Activated CD8-positive, alpha-beta memory T cell treated with anti-CD3 and anti-CD28 coated beads, Interleukin-2, amount 50 U/mL, for 1 hour (primary cell): ENCODE measurements around the gene KPTN.

Experiments
- DNase-seq: peaks from one replicate; pipeline ENCODE4 v3.0.0-alpha.2; 2020; ENCODE audit errors: extremely low read depth

Gene KPTN

DNA sequence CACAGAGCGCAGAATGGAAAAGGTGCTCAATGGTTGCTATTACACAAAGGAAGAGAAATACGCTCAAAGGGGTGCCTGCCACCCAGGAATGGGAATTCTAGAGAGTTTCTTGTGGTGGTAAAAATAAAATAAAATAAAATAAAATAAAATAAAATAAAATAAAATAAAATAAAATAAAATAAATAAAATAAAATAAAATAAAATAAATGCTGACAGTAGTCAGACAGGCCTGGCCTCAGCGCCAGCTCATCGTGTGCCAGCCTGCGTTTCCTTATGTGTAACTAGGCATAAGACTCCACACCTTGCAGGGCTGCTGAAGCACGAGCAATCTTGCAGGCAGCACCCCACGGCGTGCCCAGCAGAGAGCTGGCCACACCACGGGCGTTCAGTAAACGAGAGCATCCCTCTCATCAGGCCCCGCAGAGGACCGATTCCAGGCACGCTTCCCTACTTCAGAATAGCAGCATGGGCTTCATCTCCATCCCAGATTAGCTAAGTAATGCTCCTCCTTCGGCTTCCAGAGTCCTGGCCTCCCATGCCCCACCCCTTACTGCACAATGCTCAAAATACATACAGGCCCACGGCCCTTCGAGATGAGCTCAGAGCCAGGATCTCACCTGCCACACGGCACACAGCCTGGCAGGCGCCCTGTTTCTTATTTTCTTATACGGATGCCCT, 25.3 kb upstream of the KPTN start:
- DNase-seq, result no peak

DNA sequence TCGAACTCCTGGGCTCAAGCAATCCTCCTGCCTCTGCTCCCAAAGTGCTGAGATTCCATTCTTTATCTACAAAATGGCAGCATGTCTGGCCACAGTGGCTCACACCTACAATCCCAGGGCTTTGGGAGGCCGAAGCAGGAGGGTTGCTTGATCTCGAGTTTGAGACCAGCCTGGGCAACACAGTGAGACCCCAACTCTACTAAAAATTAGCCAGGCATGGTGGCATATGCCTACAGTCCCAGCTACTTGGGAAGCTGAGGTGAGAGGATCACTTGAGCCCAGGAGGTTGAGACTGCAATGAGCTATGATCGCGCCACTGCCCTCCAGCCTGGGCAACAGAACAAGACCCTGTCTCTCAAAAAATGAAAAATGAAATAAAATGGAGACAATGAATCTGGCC, 24.7 kb upstream of the KPTN start:
- no peak for DNase-seq

DNA sequence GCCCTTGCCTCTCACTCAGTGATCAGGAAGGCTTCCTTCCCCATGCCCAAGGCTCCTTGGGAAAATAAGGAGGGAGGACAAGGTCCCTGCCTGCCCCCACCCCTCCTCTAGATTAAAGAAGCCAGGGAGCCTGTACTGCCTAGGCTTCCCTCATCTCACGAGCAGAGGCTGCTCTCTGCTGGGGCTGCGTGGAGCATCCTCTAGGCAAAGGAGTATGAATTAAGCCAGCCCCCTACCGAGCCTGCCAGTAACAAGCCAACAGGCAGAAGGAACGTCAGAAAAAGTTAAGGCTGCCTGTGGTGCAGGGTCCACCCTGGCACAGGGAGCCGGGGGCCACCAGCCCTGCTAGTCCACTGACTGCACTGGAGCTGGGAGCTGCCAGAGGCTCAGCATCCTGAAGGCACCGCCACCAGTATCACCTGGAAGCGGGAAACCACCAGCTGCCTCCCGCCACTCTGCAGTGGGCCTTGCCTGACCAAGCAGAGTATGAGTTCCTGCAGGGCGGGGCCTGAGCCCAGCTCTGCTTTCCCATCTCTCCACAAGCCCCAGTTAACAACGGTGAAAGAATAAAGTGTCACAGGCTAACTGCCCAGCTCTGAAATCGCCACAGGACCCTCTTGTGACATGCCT, 24.0 kb upstream of the KPTN start:
- no peak for DNase-seq

DNA sequence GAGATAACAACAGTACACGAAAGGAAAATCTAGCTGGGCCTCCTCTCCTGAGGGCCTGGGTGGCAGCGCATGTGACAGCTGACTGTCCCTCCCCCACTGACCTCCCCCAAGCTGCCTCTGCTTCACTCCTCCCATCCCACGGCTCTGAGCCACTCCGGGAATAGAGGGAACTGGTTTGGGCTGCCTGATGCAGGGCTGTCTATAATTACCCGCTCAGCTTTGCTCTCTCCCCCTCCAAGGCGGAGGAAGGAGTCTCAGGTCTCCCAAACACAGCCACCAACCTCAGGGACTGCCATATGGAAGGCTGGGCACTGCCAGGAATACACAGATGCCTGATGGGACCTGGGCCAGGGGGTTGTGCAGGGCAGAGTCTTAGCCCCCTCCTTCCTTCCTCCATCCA, 23.0 kb upstream of the KPTN start:
- DNase-seq, result no peak

DNA sequence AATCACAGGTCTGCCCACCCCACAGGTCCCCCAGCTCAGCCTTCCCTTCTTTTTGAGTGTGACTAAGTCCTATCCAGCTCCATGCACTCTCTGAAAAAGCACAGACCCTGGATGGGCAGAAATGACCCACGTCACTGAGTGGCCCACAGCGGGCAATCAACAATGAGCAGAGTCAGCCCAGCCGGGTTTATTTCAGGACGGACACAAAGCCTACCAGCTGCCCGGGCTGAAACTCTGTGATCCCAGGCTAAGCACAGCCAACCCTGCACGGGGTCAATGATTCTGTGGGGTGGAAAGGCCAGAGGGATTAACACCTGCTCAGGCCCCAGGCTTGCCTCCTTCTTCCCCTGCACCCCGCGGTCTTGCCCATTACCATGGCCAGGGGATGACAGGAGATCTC, 22.4 kb upstream of the KPTN start:
- no peak for DNase-seq

DNA sequence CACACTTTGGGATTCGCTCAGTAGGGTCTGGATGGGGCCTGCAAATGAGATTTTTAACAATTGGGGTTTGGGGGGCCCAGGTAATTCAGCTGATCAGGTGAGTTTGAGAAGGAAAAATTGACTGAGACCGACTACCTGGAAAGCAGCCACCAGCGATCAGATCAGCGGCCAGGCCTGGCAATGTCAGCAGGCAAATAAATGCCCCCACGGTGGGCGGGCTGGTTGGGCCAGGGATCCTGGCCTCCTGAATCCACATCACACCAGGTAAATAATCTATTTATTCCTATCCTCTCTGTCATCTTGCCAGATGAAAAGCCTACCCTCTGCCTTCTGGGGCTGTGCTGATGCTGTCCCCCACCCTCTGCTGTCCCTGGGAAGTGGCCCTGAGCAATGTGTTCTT, 21.5 kb upstream of the KPTN start:
- DNase-seq, result no peak

DNA sequence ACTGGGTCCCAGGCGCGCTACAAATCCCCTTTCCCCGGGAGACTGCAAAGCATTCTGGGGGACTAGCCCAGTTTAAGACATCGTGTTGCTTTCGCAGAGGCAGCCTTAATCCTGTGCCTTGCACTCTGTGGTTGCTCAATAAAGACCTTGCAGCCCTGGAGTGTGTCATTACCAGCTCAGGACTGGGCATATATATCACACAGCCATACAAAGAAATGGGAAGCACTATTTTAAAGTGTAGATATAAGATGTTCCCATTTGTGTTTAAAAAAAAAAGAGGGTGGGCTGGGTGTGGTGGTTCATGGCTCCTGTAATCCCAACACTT, 19.8 kb upstream of the KPTN start:
- no peak for DNase-seq

DNA sequence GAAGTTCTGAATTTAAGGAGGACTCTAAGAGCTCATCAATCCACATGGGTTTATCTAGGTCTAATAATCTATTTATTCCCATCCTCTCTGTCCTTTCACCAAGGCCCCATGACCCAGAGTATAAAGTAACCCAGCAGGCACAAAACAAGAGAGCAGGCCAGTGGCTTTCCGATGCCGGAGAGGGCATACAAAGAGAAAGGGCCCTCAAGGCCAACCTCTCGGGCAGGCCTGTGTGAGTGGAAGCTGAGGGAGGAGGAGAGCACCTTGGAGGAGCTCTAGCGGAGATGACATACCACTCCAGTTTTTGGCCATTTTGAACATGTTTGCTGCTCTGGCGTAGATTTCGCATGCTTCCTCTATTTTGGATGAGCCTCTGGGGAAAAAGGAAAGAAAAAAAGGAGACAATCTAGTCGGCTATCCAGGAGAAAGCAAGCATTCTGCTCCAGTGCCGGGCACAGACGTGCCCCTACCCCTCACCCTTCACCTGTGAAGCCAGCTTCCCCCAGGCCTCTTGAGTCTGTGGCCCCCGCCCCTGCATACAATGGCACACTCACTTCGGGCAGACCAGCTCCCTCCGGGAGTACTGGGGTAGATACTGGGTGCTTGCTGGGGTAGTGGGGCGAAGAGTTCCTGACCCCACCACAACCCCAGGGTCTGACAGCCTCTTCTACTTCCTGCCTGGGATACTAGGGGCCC, 19.3 kb upstream of the KPTN start:
- DNase-seq, result no peak

DNA sequence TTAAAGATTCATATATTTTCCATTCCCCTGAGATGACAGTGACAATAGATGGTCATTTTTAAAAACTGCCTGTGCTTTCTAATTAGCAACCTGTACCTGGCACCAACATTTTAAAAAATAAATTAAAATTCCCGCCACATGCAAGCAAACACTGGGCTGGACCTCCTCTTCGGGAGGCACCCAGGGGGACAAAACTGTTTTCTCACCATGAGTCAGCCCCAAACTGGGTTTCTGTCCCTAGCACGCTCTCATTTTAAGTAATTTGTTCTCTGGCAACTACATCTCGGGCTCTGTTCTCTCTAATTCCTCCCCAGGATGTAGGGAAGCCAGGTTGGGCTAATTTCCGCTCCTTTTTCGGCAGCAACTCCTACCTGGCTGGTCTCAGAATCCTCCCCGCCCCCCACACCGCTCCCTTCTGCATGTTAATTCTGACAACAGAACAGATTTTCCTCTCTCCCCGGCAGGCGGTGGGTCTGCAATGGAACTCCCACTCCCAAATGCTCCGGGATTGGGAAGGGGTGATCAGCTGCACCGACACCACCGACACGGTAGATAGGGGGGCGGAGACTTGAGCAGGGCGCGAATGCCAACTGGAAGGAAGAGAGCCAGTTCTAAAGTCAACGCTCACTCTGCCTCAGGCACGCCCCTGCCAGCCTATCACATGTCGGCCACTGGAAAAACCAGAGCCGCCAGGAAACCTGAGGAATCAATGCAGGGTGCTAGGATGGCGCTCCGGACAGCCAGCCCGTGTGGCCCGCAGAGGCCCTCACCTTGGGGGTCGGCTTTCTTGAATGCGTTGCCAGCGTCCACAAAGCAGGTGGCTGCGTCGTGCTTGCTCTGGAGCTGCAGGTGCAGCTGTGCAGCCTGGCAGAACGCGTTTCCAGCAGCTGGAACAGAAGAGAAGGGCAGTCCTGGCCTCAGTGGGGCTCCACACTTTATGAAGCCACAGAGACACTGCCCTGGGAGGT, 16.1 kb upstream of the KPTN start:
- no peak for DNase-seq

DNA sequence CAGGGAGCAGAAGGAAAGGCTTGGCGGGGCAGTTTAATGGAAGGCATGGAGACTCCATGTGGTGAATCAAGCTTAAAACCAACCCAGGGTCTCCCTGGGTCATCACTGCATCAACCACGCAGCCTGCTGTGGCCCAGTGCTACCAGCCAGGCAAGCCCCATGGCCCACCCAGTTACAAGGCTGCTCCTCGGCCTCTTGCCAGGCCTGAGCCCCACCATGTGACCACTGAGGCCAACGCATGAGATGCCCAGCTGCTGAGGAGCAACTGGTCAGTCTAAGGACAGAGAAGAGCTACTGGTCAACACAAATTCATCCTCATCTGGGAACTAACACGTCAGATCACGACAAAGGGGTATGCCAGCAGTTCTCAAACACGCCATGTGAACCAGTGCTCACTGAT, 15.4 kb upstream of the KPTN start:
- DNase-seq, result no peak

DNA sequence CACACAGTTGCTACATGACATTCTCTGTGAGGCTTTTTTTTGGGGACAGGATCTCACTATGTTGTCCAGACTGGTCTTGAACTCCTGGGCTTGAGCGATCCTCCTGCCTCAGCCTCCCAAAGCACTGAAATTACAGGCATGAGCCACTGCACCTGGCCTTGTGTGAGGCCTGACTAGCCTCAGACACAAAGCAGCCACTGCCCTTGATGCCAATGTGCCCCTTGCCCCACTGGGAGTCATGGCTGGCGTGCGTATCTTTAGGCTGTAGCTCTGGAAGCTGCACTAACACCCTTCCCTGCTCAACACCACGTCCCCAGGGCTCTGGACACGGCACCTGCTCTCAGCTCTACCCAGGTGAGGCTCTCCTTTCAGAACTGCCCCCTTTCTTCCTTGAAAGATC, 14.5 kb upstream of the KPTN start:
- DNase-seq, result no peak

DNA sequence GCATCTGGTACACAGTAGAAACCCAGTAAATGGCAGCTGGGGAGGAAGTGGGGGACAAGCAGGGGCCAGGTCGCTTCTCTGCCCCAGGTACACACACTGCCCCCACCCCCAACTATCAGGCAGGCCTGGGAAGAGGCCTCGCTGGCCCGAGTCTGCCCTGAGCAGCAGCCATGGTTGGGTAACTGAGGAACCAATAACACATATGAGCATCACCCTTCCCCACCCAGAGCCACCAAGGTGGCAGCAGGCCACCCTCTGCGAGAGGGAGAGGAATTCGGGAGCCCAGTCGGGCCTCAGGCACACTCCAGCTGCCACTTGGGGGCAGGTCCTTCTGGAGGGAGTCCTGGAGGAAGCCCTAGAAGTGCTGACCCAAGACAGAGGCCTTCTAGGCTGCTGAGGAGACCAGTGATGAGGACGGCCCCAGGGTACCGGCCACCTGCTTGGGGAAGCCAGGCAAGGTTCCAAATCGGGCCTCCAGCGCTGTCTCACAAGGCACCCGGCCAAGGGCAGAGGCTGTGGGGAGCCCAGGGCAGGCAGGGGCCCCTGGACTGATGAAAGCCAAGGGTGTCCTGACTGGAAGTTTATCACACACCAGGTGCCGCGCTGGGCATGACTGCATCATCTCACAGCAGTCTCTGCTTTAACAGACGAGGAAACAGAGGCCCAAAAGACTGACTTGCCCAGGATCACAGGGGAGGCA, 14.0 kb upstream of the KPTN start:
- DNase-seq, result no peak

DNA sequence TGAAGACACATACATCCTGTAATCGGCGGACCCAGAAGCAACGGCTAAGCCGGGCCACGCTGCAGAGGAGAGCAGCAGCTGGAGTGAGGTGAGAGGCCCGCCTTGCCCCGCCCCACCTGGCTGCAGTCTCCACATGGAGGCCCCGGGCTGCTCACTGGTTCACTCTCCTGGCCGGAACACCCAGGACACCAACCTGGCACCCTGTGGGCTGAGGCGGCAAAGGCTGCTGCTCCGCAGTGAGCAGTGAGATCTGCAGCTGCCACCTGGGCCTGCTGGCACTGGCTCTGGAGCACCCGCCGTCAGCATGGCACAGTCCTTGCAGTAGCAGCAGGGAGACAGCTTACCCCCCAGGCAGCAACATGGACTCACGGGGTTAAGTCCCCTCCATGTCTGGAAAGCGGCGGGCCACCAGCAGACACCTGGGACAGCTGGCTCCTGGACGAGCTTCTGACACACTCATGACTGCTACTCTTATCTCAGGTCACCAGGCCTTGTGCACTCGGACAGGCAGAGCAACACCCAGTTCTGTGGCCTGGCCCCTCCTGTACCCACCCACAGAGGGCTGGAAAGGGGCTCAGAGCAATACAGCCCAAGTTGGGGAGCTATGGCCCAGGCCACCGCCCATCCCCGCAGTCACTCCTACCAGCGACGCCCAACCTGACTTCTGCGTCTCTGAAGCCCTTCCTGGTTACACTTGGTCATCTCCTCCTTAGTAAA, 13.2 kb upstream of the KPTN start:
- no peak for DNase-seq

DNA sequence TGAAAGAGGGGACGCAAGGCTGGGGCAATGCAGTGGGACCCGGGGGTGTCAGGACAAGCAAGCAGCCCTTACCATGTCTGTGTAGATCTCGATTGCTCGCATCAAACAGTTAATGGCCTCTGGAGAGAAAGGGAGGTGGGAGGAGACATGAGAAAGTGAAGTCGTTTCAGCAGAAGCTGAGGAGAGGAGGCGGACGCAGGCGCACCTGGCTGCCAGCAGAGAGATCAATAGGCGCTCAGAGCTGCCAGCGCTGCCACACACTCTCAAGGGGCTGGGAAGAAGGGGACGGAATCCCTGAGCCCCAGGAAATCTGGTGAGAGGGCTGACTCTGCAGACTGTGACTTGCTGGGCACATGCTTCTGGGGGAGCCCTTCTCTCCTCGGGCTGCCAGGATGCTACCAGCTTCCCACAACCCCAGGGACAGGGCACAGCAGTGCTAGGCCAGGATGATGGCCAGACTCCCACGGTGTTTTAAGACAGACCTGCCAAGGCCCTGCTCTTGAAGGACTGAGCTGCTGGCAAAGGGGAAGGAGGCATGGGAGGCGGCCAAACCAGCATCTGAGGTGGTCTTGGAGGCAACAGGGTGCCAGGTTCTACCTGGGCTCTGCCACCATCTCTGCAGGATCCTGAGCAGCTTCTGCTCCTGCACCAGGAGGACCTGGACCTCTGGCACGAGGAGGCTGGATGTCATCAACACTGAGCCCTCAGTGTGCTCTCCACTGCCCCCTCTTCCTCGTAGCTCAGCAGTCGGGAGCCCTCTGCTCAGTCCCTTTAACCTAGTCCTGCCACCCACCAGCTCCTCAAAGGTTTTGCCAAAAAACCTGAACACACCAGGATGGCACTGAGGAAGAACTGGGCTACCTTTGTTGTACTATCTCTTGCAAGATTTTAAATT, 11.7 kb upstream of the KPTN start:
- no peak for DNase-seq

DNA sequence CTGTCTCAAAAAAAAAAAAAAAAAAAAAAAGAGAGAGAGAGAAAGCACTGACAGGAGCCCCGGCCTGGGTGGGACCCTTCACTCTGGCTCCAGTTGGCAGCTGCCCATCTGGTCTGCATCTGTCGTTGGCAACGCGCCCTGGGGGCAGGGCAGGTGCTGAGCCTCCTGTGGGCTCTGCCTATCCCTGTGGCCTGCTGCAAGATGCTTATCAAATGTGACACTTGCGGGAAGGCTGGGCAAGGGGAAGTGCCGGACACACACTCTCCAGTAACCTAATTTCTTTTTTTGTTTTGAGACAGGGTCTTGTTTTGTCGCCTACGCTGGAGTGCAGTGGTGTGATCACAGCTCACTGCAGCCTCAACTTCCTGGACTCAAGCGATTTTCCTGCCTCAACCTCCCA, 10.7 kb upstream of the KPTN start:
- no peak for DNase-seq

DNA sequence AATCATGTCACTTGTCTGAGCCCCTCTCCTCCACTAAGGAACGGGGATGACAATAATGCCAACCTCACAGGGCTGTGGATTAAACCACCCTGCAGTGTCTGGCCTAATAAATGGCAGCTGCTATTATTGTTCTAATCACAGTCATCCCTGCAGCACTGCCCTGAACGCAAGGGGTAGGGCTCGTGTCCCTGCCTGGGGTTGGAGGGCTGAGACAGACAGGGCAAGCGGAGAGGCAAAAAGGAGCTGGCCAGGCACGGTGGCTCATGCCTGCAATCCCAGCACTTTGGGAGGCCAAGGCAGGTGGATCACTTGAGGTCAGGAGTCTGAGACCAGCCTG, 10.2 kb upstream of the KPTN start:
- DNase-seq, result no peak

DNA sequence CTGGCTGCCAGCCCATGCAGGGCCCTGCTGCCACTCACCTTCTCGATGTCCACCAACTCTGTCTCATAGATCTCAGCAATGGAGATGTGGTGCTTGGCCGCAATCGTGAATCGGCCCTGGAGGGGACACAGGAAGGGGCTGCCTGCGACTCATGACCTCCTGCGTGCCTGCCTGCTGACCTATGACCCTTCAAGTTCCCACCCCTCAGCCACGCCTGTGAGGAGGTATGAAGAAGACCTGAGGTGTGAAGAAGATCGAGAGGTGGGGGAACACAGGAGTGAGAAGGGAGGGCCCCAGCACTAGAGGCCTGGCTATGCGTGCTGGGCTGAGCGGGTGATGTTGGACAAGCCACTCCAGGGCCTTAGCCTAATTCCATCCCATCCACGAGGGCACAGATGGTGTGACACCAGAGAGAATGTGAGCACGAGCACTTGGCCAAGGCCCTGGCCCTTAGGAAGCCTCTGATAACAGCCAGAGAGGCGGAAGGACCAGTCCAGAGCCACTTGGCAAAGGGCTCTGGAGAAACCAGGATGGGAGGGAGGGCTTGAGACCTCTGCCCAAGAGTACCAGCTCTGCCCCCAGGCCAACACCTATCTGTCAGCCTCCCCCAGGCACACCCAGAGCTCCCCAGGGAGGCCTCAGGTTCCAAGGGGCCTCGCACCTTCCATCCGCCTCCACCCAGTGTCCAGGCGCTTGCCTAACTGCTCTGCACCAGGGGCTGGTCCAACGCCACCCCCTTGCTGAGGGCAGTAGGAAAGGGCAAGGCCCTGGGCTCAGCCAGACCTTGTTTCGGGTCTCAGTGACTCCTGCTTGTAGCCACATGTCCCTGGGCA, 9.6 kb upstream of the KPTN start:
- DNase-seq, result no peak

DNA sequence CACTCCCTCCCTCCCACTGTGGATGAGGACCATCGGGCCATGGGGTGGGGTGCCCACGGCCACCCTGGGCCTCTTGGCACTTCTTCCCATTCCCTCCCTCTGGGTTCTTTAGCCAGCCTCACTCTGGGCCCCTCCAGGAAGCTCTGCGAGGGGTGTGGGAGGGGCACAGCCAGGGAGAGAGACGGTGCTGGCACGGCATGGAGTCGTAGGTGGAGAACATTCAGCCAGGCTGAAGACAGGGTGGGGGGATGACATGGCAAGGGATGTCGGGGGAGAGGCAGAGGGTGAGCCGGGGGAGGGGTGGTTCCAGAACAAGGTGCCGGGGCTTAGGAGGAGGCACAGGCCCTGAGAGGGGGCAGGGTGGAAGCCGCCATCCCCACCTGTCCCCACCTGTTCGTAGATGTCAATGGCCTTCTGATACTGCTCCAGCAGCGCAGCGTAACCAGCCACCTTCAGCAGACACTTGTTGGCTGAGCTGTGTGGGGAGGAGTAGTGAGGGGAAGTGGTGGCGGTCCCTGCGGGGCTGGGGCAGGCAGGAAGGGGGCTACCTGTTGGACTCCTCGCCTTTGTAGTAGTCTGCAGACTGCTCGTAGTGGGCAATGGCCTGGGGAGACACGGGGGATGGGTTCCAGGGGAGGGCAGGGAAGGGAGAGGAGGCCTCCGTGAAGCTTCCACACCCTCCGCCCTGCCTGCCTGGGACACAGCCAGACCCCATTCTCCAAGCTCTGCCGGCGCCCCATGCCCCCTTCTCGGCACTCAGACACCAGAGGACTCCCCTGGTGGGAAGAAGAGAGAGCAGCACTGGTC, 8.8 kb upstream of the KPTN start:
- DNase-seq, result no peak
